Posterior cingulate gyrus (tissue), 11 donors: ENCODE results near the gene GALK1.
A peak's percentile ranks its signal among the peaks of the same experiment; 100 is the strongest.

ENCODE experiments used
- DNase-seq, 10 donors: peaks; one replicate each; pipeline versions ENCODE4 v3.0.0 to v3.0.0-alpha.2; 2020 to 2021; ENCODE audit warnings: mixed read lengths in 3 of 10
- intact Hi-C: fragments of 100-400 bp; cut with DNase I; formaldehyde crosslinking; loops from one replicate; pipeline ENCODE4 v1.15.1; 2023

GALK1 gene

GRCh38 chr17:75785016-75785890, 20.3 kb upstream of the GALK1 start:
- peak; percentile 69 to 97 (median 84) for DNase-seq
- intact Hi-C loops = loop anchor here (5.0 kb wide), 2 partner anchors 42 to 67 kb away; no protein-coding TSS in a partner anchor

GRCh38 chr17:75784473-75785015, 19.6 kb upstream of the GALK1 start, which contains the start of gene UNK:
Gene UNK (plus strand): TSS chr17:75784806. CDS start chr17:75784881, 75 bp downstream.
- peak; percentile 97 to 99 (median 98) for DNase-seq
- intact Hi-C loops = loop anchor here (5.0 kb wide), 2 partner anchors 43 to 68 kb away; no protein-coding TSS in a partner anchor

GRCh38 chr17:75783803-75784472, 18.9 kb upstream of the GALK1 start:
- intact Hi-C loops = no loop called here
- peak in 3 of 10 donors; percentile 33 to 84 (median 78) for DNase-seq

- intact Hi-C loops = no loop called here
- DNase-seq = no peak
Observed at GRCh38 chr17:75783069-75783783, 18.2 kb upstream of the GALK1 start.

GRCh38 chr17:75779987-75780889, 15.2 kb upstream of the GALK1 start:
- DNase-seq = no peak
- intact Hi-C loops = loop anchor here (5.0 kb wide), 1 partner anchor 62 kb away; the partner anchor contains the start of gene UNC13D

- intact Hi-C loops = loop anchor here (5.0 kb wide), 1 partner anchor 63 kb away; the partner anchor contains the start of gene UNC13D
Observed at GRCh38 chr17:75779250-75779986, 14.4 kb upstream of the GALK1 start.

GRCh38 chr17:75778861-75779249, 13.9 kb upstream of the GALK1 start:
- peak in 1 of 10 donors; percentile 79 for DNase-seq
- intact Hi-C loops = loop anchor here (5.0 kb wide), 1 partner anchor 63 kb away; the partner anchor contains the start of gene UNC13D

More at GRCh38 chr17:75779250-75779986, 14.4 kb upstream of the GALK1 start:
- DNase-seq = peak; percentile 92 to 99 (median 96)

GRCh38 chr17:75778066-75778860, 13.3 kb upstream of the GALK1 start:
- DNase-seq = peak in 1 of 10 donors; percentile 70
- intact Hi-C loops = loop anchor here (5.0 kb wide), 1 partner anchor 64 kb away; the partner anchor contains the start of gene UNC13D

- peak in 1 of 10 donors; percentile 4 for DNase-seq
Observed at GRCh38 chr17:75777296-75777922, 12.4 kb upstream of the GALK1 start.

GRCh38 chr17:75776386-75777295, 11.6 kb upstream of the GALK1 start:
- DNase-seq = peak in 2 of 10 donors; percentile 20 to 38
- intact Hi-C loops = loop anchor here (5.0 kb wide), 1 partner anchor 66 kb away; the partner anchor contains the start of gene UNC13D

More at GRCh38 chr17:75777296-75777922, 12.4 kb upstream of the GALK1 start:
- intact Hi-C loops = loop anchor here (5.0 kb wide), 1 partner anchor 65 kb away; the partner anchor contains the start of gene UNC13D

GRCh38 chr17:75774991-75775668, 10.1 kb upstream of the GALK1 start:
- intact Hi-C loops = loop anchor here (5.0 kb wide), 1 partner anchor 67 kb away; the partner anchor contains the start of gene UNC13D
- peak in 2 of 10 donors; percentile 13 to 34 for DNase-seq

GRCh38 chr17:75774471-75774990, 9.5 kb upstream of the GALK1 start:
- DNase-seq = peak in 2 of 10 donors; percentile 49 to 50
- intact Hi-C loops = no loop called here

GRCh38 chr17:75773808-75774470, 8.9 kb upstream of the GALK1 start:
- peak in 3 of 10 donors; percentile 52 to 70 (median 58) for DNase-seq
- intact Hi-C loops = no loop called here
